Stomach (tissue), 9 donors: ENCODE data around the gene PROSER1. TPM values are rescaled to one million over a fixed set of nuclear protein-coding genes. Genes with fewer than 3 reads are reported as not detected.
"Not testable (repeated sequence)": the region's sequence is repeated elsewhere in the genome, so short reads cannot be mapped to it uniquely, and the experiment has no call there.

Source experiments
- DNase-seq, 2 donors: peaks; one replicate each; pipeline versions ENCODE4 v3.0.0 to v3.0.0-alpha.2; 2013 to 2019
- H3K27ac ChIP-seq, 5 donors: fragments of 200-600 bp in 4 of 5; sonication (generic) in 4 of 5; one replicate each; pipeline ENCODE4 v1.5.1; 2013 to 2019; ENCODE audit warnings: mild to moderate bottlenecking in 1 of 5, moderate library complexity in 1 of 5
- H3K27me3 ChIP-seq, 3 donors: fragments of 200-600 bp; sonication (generic); one replicate each; pipeline ENCODE4 v1.5.1; 2017 to 2019; ENCODE audit warnings: mixed run types in 1 of 3
- H3K36me3 ChIP-seq, 4 donors: fragments of 200-600 bp; sonication (generic); 1 replicate in 3 of 4; 2 replicates in 1 of 4; pipeline ENCODE4 v1.5.1; 2016 to 2019
- H3K4me1 ChIP-seq, 4 donors: fragments of 200-600 bp; sonication (generic); one replicate each; pipeline ENCODE4 v1.5.1; 2016 to 2019
- H3K4me3 ChIP-seq, 4 donors: fragments of 200-600 bp; sonication (generic) in 3 of 4; one replicate each; pipeline ENCODE4 v1.5.1; 2016 to 2019; ENCODE audit warnings: mild to moderate bottlenecking in 1 of 4
- H3K9me3 ChIP-seq, 4 donors: fragments of 200-600 bp; sonication (generic); one replicate each; pipeline ENCODE4 v1.5.1; 2016 to 2019
- EP300 ChIP-seq: sonication (generic); formaldehyde crosslinking; IDR thresholded peaks from one replicate; pipeline ENCODE4 v1.6.1; 2017; ENCODE audit warnings: antibody characterized with exemption
- POLR2A ChIP-seq, 4 donors: fragments of 450-650 bp; IDR thresholded peaks; one replicate each; pipeline ENCODE4 v1.6.1; 2016; ENCODE audit warnings: antibody characterized with exemption in 4 of 4, control low read depth in 2 of 4, mild to moderate bottlenecking in 1 of 4, moderate library complexity in 1 of 4
- POLR2AphosphoS5 ChIP-seq, 3 donors: sonication (generic); formaldehyde crosslinking; IDR thresholded peaks; one replicate each; pipeline ENCODE4 v1.6.1; 2016; ENCODE audit warnings: antibody characterized with exemption in 3 of 3
- WGBS, 5 donors: extraction: QIAGEN DNeasy Blood & Tissue Kit in 3 of 5; methylation state at CpG; one replicate each; pipeline versions ENCODE4 v1.1.5 to v1.1.7; 2013 to 2018; 5-methylcytosine and 5-hydroxymethylcytosine counted together
- intact Hi-C: fragments of 100-400 bp; cut with DNase I; formaldehyde crosslinking; loops from one replicate; pipeline ENCODE4 v1.15.1; 2023; ENCODE audit warnings: low total_unique reads
- polyA plus RNA-seq, 3 donors: library from polyadenylated mRNA; stranded (reverse); fragments of 200-250 nt; gene quantifications; one replicate each; pipeline ENCODE4 v1.2.3, GENCODE V29; 2013
- total RNA-seq, 5 donors: library from RNA; depleted of rRNA; stranded (reverse); fragments of >200 nt; gene quantifications; one replicate each; pipeline versions ENCODE4 v1.1.0 to v1.2.3, GENCODE V29; 2014 to 2016
- TF ChIP-seq, protein P1 (sequence below), 7 experiments: fragments of 450-650 bp in 4 of 7; fragments of 200-600 bp in 3 of 7; sonication (generic) in 3 of 7; IDR thresholded peaks; one replicate each; pipeline ENCODE4 v1.5.1; 2016 to 2019; ENCODE audit warnings: antibody characterized with exemption in 7 of 7, control low read depth in 2 of 7, mild to moderate bottlenecking in 1 of 7
- donor health status: healthy with polysubstance abuse.
- donor health status: Bipolar disorder and iron deficiency.
- donor health status: healthy.

Gene PROSER1
- total and polyA plus RNA-seq, 8 donors, result 5.7 to 176 (median 13.3) TPM

DNA sequence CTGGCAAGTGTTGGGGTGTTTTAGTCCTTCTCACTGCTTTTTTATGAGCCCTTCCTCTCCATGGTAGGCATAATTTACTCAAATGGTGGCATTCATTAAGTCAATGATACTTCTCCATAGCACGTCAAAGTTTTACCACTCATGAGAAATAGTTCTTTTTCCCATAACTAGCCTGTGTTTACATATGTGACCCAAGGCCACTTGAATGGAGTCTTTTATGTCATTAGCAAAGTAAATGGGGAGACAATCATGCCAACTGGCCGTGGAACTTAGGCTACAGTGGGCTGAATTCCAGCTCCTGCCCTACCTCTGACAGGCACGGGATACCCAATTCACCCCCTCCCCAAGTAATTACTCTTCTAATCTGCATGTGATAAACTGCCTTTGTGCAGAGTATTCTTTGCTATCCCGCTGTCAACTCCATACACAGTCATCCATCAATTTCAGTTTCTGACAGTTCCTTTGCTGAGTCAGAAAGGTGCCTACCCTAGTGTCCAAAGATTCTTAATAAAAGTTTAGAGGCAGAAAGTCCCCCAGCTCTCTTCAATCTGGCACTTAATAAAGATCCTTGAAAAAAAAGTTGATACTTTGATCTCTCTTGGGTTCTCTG lies 16.9 kb downstream of the PROSER1 start:
- WGBS, 5 donors, result 66 to 79% (median 70%) methylated on average over 4 of the region's 4 CpGs
- DNase-seq, result no peak

DNA sequence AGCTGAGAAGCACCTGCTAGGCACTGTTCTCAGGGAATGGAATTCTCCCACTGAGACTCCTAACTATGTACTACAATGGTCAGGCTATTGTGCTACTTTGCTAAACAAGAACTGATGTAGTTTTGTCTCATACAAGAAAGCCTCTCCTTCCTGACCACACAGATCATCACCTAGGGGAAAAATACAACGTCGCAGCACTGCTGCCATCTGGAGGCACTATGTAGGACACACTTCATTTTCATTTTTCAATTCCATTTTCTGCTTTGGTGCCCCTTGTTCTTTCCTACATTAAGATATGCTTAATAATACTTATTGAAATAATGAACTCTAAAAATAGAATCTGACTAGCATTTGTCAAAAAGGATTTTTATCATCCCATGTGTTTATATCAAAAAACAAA lies 21.1 kb downstream of the PROSER1 start:
- H3K36me3 ChIP-seq, result peaks cover 46 to 99% (median 83%) of the 10 kb centered on the region in 4 donors
- WGBS, 5 donors, result 11 to 22% (median 14%) methylated on average over 2 of the region's 2 CpGs

More for the DNA sequence above, 16.9 kb downstream of the PROSER1 start:
- Histone ChIP-seq H3K4me1 (no peaks in the 10 kb centered on the region), H3K27me3 (no peaks in the 10 kb centered on the region), H3K9me3 (no peaks in the 10 kb centered on the region), H3K4me3 (no peak overlapping the region), H3K36me3 (peaks cover 21 to 99% (median 83%) of the 10 kb centered on the region in 4 donors), H3K27ac (no peak overlapping the region)
- intact Hi-C loops, result no loop called here
- no peak for TF ChIP-seq EP300
- no peak for TF ChIP-seq POLR2A (IDR thresholded peaks at IDR 0.05)
- TF ChIP-seq POLR2AphosphoS5 (IDR thresholded peaks at IDR 0.05), result no peak
- TF ChIP-seq, protein P1, sequence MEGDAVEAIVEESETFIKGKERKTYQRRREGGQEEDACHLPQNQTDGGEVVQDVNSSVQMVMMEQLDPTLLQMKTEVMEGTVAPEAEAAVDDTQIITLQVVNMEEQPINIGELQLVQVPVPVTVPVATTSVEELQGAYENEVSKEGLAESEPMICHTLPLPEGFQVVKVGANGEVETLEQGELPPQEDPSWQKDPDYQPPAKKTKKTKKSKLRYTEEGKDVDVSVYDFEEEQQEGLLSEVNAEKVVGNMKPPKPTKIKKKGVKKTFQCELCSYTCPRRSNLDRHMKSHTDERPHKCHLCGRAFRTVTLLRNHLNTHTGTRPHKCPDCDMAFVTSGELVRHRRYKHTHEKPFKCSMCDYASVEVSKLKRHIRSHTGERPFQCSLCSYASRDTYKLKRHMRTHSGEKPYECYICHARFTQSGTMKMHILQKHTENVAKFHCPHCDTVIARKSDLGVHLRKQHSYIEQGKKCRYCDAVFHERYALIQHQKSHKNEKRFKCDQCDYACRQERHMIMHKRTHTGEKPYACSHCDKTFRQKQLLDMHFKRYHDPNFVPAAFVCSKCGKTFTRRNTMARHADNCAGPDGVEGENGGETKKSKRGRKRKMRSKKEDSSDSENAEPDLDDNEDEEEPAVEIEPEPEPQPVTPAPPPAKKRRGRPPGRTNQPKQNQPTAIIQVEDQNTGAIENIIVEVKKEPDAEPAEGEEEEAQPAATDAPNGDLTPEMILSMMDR (IDR thresholded peaks at IDR 0.05), result no peak

DNA sequence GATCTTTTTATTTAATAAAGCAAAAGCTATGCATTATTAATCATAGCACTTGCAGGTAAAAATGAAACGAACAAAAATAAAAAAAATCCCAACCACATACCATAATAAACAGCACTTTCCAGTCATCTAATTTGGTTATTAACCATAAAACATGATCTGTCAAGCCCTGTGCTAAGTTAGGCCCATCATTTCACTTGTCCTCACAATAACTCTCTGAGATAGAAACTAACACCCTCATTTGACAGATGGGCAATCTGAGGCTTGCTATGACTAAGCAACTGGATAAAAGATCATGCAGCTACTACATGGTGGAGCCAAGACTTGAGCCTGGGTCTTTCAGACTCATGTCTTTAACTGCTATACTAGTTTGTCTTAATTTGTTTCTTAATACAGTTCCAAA lies 21.8 kb downstream of the PROSER1 start:
- intact Hi-C loops, result no loop called here
- H3K4me3 ChIP-seq, result no peak overlapping the region
- WGBS, 5 donors, result 60 to 81% (median 78%) methylated on average over 1 of the region's 1 CpG
- no peak overlapping the region for H3K27ac ChIP-seq
- peaks cover 51 to 99% (median 83%) of the 10 kb centered on the region in 4 donors for H3K36me3 ChIP-seq
- no peaks in the 10 kb centered on the region for H3K27me3 ChIP-seq
- no peaks in the 10 kb centered on the region for H3K4me1 ChIP-seq
- H3K9me3 ChIP-seq, result no peaks in the 10 kb centered on the region
- TF ChIP-seq, protein P1 (IDR thresholded peaks at IDR 0.05), result no peak
- TF ChIP-seq EP300 (no peak), POLR2AphosphoS5 (IDR thresholded peaks at IDR 0.05) (no peak), POLR2A (IDR thresholded peaks at IDR 0.05) (no peak)
- no peak for DNase-seq

More for the DNA sequence above, 21.1 kb downstream of the PROSER1 start:
- no peak overlapping the region for H3K4me3 ChIP-seq
- peak in 1 of 2 donors; percentile 63 for DNase-seq
- no peak for TF ChIP-seq POLR2AphosphoS5 (IDR thresholded peaks at IDR 0.05)
- no peak for TF ChIP-seq POLR2A (IDR thresholded peaks at IDR 0.05)
- H3K27ac ChIP-seq, result no peak overlapping the region
- no peaks in the 10 kb centered on the region for H3K27me3 ChIP-seq
- H3K4me1 ChIP-seq, result no peaks in the 10 kb centered on the region
- intact Hi-C loops, result no loop called here
- H3K9me3 ChIP-seq, result no peaks in the 10 kb centered on the region

DNA sequence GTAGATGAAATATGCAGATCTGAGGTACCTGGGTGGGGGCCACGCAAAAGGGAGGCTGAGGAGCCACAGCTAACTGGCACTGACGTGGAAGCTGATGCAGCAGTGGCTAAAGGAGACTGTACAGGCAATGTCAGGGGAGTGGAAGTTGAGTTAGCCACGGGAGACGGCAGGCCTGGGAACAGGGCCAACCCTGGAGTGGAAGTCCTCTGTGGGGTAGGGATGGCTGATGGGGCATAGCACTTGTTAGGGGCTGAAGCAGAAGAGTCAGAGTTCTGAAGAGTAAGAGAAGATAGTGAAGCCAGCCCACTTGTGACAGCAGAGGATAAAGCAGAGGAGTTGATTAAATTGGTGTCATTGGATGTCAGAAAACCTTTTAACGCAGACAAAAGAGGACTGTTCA lies 24.4 kb downstream of the PROSER1 start:
- no peak for DNase-seq
- Histone ChIP-seq H3K27me3 (no peaks in the 10 kb centered on the region), H3K36me3 (peaks cover 49 to 95% (median 92%) of the 10 kb centered on the region in 4 donors), H3K27ac (no peak overlapping the region), H3K4me3 (no peak overlapping the region), H3K9me3 (no peaks in the 10 kb centered on the region), H3K4me1 (no peaks in the 10 kb centered on the region)
- WGBS, 5 donors, result 83 to 91% (median 86%) methylated on average over 5 of the region's 5 CpGs
- intact Hi-C loops, result no loop called here
- TF ChIP-seq EP300 (no peak), POLR2A (IDR thresholded peaks at IDR 0.05) (no peak), POLR2AphosphoS5 (IDR thresholded peaks at IDR 0.05) (no peak)
- TF ChIP-seq, protein P1 (IDR thresholded peaks at IDR 0.05), result no peak

DNA sequence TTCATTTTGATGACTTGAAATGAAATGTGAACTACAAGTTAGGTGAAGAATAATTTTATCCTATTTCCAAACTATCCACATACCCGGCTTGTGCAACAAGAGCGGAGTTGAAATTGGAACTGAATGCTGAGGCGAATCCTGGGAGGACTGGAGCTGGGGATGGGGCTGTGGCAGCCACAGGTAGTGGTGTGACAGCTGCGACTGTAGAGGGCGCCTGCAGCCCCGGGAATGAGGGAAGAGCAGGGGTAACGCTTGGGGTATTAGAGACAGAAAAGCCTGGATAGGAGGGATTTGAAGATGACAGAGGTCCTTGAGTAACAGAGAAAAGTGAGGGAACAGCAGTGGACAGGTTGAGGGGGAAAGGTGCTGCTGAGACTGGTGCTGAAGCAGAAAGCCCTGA lies 25.3 kb downstream of the PROSER1 start:
- no peaks in the 10 kb centered on the region for H3K4me1 ChIP-seq
- H3K27ac ChIP-seq, result no peak overlapping the region
- WGBS, 5 donors, result 75 to 85% (median 78%) methylated on average over 7 of the region's 7 CpGs
- H3K9me3 ChIP-seq, result no peaks in the 10 kb centered on the region
- peaks cover 49 to 91% (median 87%) of the 10 kb centered on the region in 4 donors for H3K36me3 ChIP-seq
- intact Hi-C loops, result no loop called here
- no peak for DNase-seq
- H3K4me3 ChIP-seq, result no peak overlapping the region
- H3K27me3 ChIP-seq, result no peaks in the 10 kb centered on the region
- TF ChIP-seq POLR2AphosphoS5 (IDR thresholded peaks at IDR 0.05) (no peak), EP300 (no peak), POLR2A (IDR thresholded peaks at IDR 0.05) (no peak)
- TF ChIP-seq, protein P1 (IDR thresholded peaks at IDR 0.05), result no peak

DNA sequence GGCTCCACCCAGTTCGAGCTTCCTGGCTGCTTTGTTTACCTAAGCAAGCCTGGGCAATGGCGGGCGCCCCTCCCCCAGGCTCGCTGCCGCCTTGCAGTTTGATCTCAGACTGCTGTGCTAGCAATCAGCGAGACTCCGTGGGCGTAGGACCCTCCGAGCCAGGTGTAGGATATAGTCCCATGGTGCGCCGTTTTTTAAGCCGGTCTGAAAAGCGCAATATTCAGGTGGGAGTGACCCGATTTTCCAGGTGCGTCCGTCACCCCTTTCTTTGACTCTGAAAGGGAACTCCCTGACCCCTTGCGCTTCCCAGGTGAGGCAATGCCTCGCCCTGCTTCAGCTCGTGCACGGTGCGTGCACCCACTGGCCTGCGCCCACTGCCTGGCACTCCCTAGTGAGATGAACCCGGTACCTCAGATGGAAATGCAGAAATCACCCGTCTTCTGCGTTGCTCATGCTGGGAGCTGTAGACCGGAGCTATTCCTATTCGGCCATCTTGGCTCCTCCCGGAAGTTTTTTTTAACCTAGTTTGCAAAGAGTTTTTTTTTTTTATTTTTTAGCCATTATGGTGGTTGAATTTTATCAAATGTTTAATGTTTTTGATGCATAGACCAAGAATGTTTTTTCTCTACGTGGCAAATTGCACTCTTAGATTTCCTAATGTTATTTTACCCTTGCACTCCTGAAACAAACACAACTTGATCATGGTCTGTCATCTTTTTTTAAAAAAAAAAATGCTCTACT lies 31.3 kb downstream of the PROSER1 start:
- not testable (repeated sequence) for DNase-seq, H3K4me3 ChIP-seq

More for the DNA sequence above, 31.3 kb downstream of the PROSER1 start:
- intact Hi-C loops, H3K27me3 ChIP-seq, H3K4me1 ChIP-seq, H3K27ac ChIP-seq, H3K9me3 ChIP-seq: not testable (repeated sequence)
- peaks cover 5 to 32% (median 26%) of the 10 kb centered on the region in 4 donors for H3K36me3 ChIP-seq
- 63 to 93% (median 80%) methylated on average over 20 to 29 of the region's 29 CpGs for WGBS, 5 donors
